GM18870 (cell line): Measurements from ENCODE around the gene CRMP1.

Experiments used
- ATAC-seq: cut with Tn5 transposase; IDR thresholded peaks from one replicate; pipeline ENCODE4 v1.9.1; 2021; ENCODE audit warnings: moderate library complexity; ENCODE audit not compliant: unreplicated experiment

Gene CRMP1

DNA sequence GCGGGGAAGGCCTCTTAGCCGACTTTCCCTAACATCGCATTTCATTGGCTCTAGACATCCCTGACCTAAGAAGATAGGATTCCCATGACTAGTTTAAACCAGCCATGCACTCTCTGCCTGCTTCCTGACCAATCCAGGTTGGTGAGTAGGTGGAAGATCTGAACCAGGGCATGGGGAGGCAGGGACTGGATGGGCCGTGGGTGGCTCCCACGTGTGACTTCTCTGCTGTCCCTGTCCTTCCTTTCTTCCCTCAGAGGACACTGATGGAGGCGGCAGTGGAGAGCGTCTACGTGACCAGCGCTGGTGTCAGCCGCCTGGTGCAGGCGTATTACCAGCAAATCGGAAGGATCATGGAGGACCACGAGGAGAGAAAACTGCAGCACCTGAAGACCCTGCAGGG is 91.2 kb downstream of the CRMP1 start:
- no peak for ATAC-seq

DNA sequence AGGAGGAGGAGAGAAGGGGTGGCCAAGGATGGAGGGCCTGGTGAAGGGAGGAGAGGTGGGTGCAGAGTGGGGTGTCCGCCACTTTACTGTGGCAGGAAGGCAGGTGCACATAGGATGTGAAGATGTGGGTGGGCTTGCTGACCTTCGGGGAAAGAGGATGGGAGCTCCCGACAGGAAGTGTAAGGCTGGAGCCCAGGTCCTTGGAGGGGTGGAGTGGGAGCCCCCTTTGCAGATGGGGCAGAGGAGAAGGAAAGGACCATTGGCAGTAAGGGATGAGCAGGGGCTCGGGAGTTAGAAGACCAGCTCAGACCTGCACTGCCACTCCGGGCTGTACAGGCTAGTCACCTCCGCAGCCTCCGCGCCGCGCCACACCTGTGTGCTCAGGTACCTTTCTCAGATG is 92.4 kb downstream of the CRMP1 start:
- no peak for ATAC-seq

DNA sequence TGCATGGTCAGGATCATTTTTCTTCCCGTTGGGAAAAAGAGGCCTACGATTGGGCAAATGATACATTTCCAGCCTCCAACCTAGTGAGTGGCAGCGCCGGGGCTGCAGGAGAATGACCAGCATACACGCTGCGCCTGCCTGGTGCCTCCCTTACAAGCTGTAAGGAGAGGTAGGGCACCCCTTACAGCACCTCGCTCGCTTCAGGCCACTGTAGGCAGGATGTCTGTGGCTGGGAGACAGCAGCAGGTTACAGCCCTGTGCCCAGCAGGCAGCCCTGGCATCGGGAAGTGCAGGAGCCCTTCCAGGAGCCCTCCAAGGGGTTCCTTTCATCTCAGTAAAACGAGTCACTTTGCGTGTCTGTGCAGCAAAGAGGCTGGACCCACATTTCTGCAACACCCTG is 93.5 kb downstream of the CRMP1 start:
- ATAC-seq = no peak

DNA sequence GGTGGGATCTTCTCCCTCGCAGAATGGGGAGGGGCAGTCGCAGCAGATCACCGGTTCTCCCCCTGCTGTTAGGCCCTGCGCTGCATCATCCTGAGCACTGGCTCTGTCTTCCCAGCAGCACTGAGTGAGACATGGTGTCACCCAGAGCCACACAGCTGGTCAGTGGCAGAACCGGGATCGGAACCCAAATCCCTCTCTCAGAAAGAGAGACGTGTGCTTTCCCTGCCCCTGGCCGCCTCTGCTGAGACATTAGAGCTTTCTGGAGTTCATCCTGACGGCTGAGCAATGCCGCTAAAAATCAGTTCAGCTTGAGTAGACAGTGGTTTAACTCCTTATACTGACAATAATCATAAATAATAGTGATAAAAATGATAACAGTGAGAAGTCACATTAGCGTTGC is 93.9 kb downstream of the CRMP1 start:
- ATAC-seq = no peak

DNA sequence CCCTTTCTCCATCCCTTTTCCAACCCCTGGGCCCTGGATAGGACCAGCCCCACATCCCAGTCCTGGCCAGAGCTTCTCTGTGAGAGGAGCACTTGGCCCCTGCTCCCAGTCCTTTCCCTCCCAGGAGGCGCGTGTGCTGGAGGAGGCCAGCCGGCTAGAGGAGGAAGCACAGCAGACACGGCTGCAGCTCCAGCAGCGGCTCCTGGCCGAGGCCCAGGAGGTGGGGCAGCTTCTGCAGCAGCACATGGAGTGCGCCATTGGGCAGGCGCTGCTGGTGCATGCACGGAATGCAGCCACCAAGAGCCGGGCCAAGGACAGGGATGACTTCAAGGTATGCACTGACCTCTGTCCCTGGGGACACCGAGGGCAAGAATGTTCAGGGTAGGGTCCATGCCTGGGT is 94.4 kb downstream of the CRMP1 start:
- no peak for ATAC-seq

DNA sequence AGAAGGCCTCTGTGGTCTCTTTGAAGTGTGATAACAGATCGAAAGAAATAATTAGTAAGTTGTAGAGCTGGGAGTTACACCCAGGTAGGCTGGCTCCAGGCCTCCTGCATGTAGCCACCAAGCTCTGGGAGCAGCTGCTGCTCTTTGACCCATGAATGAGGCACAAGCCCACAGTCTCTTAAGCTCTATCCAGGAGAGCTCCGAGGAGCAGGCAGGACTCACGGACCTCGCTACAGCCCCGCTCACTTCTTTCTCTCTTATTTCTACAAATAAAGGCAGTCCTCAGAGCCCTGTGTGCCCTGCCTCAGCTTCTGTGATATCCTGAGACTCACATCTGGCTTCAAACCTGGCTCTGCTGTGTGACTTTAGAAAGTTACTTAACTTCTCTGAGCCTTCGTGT is 95.0 kb downstream of the CRMP1 start:
- ATAC-seq = no peak

DNA sequence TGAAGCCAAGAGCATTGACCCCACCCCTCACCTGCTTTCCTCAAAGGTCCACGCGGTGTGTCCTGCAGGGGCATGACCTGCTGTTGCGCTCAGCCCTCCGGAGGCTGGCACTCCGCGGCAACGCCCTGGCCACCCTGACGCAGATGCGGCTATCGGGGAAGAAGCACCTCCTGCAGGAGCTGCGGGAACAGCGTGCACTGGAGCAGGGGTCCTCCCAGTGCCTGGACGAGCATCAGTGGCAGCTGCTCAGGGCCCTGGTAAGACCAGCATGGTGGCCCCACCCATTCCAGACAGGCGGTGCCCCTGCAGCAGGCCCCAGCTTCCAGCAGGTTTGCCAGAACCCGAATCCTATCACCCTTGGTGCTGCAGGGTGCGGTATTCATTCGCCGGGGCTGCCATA is 95.9 kb downstream of the CRMP1 start:
- ATAC-seq = no peak

DNA sequence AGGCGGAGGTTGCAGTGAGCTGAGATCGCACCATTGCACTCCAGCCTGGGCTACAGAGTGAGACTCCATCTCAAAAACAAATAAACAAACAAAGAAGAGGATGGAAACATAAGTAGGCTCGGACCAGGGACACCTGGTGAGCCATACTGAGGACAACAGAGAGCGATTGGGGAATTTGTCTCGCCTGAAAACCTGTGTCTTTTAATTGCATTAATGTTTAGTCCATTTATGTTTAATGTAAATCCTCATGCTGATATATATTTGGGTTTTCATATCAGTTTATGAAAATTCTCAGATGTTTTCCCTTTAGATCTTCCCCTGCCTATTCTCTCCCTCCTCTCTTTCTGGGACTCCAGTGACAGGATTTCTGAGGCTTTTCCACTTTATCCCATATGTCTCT is 97.3 kb downstream of the CRMP1 start:
- no peak for ATAC-seq

DNA sequence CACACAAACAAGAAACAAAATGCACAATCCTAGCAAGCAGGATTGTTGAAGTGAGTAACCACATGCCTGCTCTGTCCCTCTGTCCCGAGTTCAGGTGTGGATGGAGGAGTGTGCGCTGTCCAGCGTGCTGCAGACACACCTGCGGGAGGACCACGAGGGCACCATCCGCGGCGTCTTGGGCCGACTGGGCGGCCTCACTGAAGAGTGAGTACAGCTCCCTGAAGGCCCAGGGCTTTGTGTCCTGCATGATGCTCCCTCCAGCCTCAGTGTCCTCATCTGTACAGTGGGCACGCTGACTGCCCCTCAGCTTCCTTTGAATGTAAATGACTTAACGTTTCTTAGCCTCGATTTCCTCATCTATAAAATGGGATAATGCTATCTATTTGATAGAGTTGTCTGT is 99.4 kb downstream of the CRMP1 start:
- ATAC-seq = no peak

DNA sequence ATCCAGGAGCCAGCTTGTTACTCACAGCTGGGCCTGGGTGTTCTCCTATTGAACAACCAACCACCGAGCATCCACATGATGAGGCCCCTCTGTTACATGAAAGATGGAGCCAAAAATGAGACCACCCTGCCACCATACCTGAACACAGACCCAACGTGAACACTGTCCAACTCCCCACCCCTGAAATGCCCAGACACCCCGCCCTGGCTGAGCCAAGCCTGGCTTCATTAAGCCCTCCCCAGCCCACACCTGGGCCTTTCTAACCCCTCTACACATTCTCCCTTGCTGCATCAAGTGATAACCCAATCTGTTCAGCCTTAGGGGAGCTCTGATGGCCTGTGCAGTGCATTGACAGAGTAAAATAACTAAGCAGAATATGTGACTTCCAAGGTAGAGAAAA is 101.2 kb downstream of the CRMP1 start:
- no peak for ATAC-seq

DNA sequence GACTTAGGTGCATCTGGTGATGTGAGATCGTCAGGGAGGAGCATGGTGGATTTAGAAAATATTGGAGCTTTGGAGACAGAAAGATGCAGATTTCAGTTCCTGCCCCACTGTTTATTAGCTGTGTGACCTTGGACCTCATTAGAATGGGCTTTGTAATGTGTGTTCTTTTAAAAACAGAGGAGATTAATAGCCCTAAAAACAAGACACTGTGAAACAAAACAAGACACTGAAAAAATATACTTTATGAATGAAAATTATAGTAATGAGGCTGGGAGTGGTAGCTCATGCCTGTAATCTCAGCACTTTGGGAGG is 102.4 kb downstream of the CRMP1 start:
- no peak for ATAC-seq

DNA sequence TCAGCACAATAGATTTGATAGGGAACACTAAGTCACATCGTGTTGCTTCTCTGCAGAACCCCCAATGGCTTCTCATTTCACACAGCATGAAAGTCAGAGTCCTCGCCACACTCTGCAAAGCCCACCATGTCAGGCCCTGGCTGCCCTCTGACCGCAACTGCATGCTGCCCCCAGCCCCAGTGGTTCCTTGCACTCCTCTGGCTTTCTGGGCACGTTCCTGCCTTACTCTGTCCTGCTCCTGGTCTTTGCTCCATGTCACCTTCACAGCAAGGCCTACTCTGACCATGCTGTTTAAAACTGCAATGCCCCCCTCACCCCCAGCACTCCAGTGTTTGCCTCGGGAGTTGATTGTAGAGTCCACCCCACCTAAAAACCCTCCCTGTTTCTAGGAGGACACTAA is 103.7 kb downstream of the CRMP1 start:
- no peak for ATAC-seq

DNA sequence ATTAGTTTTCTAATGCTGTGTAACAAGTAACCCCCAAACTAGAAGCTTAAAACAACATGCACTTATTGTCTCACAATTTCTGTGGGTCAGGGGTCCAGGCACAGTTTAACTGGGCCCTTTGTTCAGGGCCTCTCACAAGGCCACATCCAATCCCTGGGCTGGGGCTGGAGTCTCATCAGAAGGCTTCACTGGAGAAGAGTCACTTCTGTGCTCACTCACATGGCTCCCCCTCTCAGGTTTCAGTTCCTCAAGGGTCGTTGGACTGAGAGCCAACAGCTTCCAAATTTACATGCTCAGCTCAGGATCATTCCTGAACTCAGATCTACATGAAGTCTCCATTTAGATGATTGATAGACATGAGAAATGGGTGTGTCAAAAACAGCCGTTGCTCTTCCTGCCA is 104.7 kb downstream of the CRMP1 start:
- no peak for ATAC-seq

DNA sequence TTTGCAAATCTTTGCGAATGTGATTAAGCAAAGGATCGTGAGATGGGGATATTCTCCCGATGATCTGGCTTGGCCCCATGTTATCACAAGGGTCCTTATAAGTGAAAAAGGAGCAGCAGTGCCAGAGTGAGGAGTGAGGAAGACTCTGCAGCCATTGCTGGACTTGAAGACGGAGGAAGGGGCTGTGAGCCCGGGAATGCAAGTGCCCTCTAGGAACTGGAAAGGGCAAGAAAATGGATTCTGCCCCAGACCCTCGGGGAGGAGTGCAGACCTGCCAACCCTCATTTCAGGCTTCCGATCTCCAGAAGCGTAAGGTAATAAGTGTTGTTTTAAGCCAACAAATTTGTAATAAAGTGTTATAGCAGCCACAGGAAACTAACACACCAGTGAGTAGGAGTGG is 105.6 kb downstream of the CRMP1 start:
- no peak for ATAC-seq

DNA sequence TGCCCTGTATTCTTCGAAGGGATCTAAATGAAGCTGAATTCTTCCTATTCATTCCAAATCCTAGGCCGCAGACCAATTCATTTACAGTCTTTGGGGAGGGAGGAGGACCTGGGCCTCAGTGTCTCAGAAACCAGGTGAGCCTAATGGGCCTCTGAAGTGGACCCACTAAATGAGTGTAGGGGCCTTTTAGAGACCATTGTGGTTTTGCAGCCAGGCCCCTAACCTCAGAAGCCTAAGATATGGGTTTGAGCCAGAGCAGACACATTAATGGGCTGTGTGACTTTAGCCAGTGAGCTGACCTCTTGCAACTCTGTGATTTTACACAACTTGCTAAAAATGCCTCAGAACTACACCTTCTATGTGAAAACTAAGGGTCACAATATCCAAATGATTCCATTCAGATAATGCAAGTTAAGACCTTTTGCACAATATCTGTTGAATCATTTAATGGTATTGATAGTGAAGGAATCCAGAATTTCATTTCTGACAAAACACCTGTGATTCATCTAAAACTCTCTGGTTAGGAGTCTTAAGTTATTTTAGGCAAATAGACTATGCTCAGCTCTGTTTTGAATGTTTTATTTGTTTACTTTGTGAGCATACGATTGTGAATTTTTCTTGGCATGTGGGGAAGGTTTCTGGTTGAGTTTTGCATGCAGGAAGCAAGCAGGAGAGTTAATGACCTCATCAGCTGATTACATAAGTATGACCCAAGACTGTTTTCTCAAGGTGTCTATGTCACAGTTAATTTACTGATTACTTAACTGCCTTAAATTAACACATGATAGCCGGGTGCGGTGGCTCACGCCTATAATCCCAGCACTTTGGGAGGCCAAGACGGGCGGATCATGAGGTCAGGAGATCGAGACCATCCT is 106.8 kb downstream of the CRMP1 start:
- no peak for ATAC-seq

DNA sequence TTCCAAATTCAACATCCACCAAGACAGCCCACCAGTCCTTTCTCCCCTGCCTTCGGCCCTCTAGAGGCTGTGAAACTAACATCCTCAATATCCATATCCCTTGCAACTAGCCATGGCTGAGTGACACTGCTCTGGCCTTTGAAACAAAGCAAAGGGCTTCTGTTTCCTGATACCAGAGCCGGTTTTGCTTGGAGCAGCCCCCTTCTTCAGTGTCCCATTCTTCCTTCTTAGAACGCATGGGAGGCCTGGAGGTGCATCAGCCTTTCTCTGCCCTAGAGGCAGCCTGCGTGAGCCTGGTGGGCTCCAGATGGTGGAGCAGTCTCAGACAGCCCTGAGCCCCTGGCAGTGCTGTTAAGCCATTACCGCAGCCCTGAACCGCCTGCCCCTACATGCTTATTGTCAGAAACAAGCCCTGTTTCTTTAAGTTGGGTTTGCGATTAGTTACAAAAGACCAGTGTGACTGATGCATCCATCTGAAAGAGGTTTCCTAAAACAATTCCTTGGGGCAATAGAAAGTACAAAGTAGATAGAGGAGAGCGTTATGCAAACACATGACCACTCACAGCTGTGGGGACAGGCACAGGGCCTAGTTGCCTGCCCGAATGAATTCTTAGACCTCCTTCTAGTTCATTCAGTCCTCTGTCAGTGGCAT is 107.8 kb downstream of the CRMP1 start:
- no peak for ATAC-seq

DNA sequence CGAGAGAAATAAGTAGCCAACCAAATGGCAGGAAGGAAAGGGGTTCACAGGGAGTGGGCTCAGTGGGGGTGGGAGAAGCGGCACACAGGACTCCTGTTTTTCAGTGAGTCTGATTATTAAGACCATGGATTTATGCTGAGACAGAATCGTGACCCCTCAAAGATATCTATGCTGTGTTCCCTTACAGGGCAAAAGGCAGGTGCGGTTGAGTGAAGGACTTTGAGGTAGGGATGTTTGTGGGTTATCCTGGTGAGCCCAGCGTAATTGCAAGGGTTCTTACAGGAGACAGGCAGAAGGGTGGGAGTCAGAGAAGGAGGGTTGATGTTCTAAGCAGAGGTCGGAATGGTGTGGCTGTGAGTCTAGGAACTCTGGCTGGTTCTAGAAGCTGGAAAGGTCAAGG is 108.9 kb downstream of the CRMP1 start:
- no peak for ATAC-seq

DNA sequence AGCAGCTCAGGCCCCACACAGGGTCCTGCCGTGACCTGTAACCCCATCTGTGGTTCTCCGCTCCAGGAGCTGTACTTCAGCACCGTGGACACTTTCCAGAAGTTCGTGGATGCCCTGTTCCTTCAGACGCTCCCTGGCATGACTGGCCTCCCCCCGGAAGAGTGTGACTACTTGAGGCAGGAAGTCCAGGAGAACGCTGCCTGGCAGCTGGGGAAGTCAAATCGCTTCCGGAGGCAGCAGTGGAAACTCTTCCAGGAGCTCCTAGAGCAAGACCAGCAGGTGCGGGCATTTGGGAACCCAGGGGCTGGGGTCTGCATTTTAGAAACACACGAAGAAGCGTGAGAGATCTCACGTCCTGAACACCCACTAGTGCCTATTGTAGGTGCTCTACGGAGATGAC is 109.4 kb downstream of the CRMP1 start:
- no peak for ATAC-seq

DNA sequence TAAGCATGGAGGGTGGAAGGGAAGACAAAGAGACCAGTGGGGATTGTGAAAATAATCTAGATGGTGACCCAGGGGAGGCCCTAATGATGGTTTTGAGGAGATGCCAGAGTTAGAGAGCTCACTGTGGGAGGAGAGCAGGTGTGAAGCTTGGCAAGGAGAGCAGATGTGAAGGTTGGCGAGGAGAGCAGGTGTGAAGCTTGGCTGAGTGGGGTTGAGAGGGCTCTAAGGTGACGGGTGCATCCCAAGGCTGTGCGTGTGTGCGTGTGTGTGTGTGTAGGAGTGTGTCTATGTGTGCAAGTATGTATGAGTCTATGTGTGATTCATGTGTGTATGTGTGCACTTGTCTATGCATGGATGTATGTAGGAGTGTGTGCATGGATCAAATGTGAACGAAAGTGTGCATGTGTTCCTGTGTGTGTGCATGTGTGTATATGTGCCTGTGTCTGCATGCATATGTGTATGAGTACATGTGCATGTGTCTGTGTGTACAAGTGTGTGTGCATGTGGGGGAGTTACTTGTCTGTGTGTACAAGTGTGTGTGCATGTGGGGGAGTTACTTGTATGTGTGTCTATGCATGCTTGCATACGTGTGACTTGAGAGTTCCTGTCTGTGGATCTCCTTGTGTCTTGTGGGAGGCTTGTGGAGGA is 109.9 kb downstream of the CRMP1 start:
- no peak for ATAC-seq

DNA sequence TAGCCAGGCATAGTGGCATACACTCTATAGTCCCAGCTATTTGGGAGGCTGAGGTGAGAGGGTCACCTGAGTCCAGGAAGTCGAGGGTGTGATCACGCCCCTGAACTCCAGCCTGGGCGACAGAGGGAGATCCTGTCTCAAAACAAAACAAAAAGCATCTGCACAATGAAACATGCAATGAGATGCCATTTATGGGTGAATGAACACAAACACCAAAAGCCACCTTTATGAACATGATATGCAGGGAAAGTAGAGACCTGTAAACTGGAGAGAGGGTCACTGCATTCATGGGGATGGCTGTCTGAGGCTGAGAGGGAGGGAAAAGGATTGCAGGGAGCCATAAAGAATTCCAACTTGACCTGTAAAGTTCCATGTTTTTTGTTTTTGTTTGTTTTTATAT is 111.2 kb downstream of the CRMP1 start:
- ATAC-seq = no peak

DNA sequence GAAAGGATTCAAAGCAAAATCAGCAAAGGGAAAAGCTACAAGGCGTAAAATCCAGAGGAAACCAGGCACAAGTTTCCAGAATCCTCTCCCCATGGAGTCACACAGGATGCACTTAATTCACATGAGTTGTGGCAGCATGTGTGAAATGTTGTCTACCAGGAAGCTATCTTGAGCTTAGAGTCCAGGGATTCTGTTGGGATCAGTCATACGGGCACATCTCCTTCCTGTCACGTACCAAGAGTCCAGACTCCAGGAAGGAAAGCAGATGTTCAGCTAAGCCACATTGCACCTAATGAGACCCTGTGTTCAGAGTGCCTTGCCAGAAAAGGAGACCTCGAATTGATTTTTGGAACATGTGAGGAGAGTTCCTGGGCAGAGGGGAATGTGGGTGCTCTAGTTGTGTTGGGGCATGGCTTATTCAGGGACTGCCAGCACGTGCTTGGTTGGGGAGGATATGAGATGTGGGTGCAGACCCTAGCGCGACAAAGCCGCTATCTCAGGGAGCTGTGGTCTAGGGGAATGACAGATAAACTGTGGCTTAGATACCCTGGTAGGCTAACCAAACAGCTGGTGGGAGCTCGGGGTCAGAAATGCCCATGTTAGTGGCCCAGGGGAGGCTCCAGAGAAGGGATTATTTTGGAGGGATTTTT is 111.9 kb downstream of the CRMP1 start:
- ATAC-seq = no peak

DNA sequence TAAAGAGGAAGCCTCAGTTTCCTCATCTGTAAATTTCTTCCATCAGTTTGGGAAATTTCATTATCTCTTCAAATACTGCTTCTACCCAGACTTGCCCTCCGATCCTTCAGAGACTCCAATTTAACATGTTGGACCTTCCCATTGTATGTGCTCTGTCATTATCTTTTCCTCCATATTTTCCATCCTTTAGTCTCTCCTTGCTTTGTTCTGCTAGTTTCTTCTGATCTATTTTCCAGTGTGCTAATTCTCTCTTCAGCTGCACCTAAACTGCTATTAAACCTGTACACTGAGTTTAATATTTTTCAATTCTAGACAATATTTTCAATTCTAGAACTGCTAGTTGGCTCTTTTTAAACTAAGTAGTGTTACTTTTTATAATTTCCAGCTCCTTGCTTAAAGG is 116.4 kb downstream of the CRMP1 start:
- no peak for ATAC-seq
